ENCODE measurements around the gene RET.

Gene RET

GRCh38 chr10:43120116-43120928 is 43.5 kb downstream of the RET start:
- H3K4me3 ChIP-seq (IDR thresholded peaks at IDR 0.05; ENCODE audit: insufficient read depth, low read depth, low read length) = no peak overlapping the region
- no peaks in the 10 kb centered on the region for H4K20me1 ChIP-seq (ENCODE audit: insufficient read depth)
- no peak overlapping the region for H3K4me2 ChIP-seq
- no peak overlapping the region for H2AFZ ChIP-seq (ENCODE audit: low read depth)
- no peak overlapping the region for H3K27ac ChIP-seq
- H3K36me3 ChIP-seq (ENCODE audit: insufficient read depth) = no peaks in the 10 kb centered on the region
- H3K79me2 ChIP-seq (ENCODE audit: insufficient read depth, low read depth) = no peaks in the 10 kb centered on the region
- no peaks in the 10 kb centered on the region for H3K4me1 ChIP-seq (ENCODE audit: low read depth, poor library complexity, severe bottlenecking)
- no peak overlapping the region for H3K9ac ChIP-seq
- no peak for TF ChIP-seq CTCF (conservative IDR thresholded peaks at IDR 0.05; ENCODE audit: low read depth, low read length)
- H3K27me3 ChIP-seq (ENCODE audit: insufficient read depth, low read depth) = no peaks in the 10 kb centered on the region

- TF ChIP-seq CTCF (conservative IDR thresholded peaks at IDR 0.05; ENCODE audit: low read depth, low read length) = no peak
- no peak overlapping the region for H3K4me2 ChIP-seq
- no peak overlapping the region for H3K27ac ChIP-seq
- H3K9ac ChIP-seq = no peak overlapping the region
- no peak overlapping the region for H3K4me3 ChIP-seq (IDR thresholded peaks at IDR 0.05; ENCODE audit: insufficient read depth, low read depth, low read length)
- H2AFZ ChIP-seq (ENCODE audit: low read depth) = no peak overlapping the region
- H4K20me1 ChIP-seq (ENCODE audit: insufficient read depth) = no peaks in the 10 kb centered on the region
- H3K79me2 ChIP-seq (ENCODE audit: insufficient read depth, low read depth) = no peaks in the 10 kb centered on the region
- no peaks in the 10 kb centered on the region for H3K36me3 ChIP-seq (ENCODE audit: insufficient read depth)
- no peaks in the 10 kb centered on the region for H3K27me3 ChIP-seq (ENCODE audit: insufficient read depth, low read depth)
- H3K4me1 ChIP-seq (ENCODE audit: low read depth, poor library complexity, severe bottlenecking) = no peaks in the 10 kb centered on the region
Observed at GRCh38 chr10:43120929-43121314, 44.1 kb downstream of the RET start.

GRCh38 chr10:43121444-43121843 is 44.6 kb downstream of the RET start:
- H3K4me1 ChIP-seq (ENCODE audit: low read depth, poor library complexity, severe bottlenecking) = no peaks in the 10 kb centered on the region
- no peaks in the 10 kb centered on the region for H4K20me1 ChIP-seq (ENCODE audit: insufficient read depth)
- no peak for TF ChIP-seq CTCF (conservative IDR thresholded peaks at IDR 0.05; ENCODE audit: low read depth, low read length)
- H3K4me2 ChIP-seq = no peak overlapping the region
- H3K27me3 ChIP-seq (ENCODE audit: insufficient read depth, low read depth) = no peaks in the 10 kb centered on the region
- no peaks in the 10 kb centered on the region for H3K36me3 ChIP-seq (ENCODE audit: insufficient read depth)
- no peak overlapping the region for H3K27ac ChIP-seq
- no peak overlapping the region for H2AFZ ChIP-seq (ENCODE audit: low read depth)
- no peak overlapping the region for H3K4me3 ChIP-seq (IDR thresholded peaks at IDR 0.05; ENCODE audit: insufficient read depth, low read depth, low read length)
- H3K9ac ChIP-seq = no peak overlapping the region
- H3K79me2 ChIP-seq (ENCODE audit: insufficient read depth, low read depth) = no peaks in the 10 kb centered on the region

GRCh38 chr10:43122096-43122495 is 45.2 kb downstream of the RET start:
- H3K9ac ChIP-seq = no peak overlapping the region
- H3K27ac ChIP-seq = no peak overlapping the region
- no peak overlapping the region for H2AFZ ChIP-seq (ENCODE audit: low read depth)
- H3K27me3 ChIP-seq (ENCODE audit: insufficient read depth, low read depth) = no peaks in the 10 kb centered on the region
- H3K36me3 ChIP-seq (ENCODE audit: insufficient read depth) = no peaks in the 10 kb centered on the region
- H3K4me1 ChIP-seq (ENCODE audit: low read depth, poor library complexity, severe bottlenecking) = no peaks in the 10 kb centered on the region
- H3K4me2 ChIP-seq = no peak overlapping the region
- H4K20me1 ChIP-seq (ENCODE audit: insufficient read depth) = no peaks in the 10 kb centered on the region
- no peak overlapping the region for H3K4me3 ChIP-seq (IDR thresholded peaks at IDR 0.05; ENCODE audit: insufficient read depth, low read depth, low read length)
- no peaks in the 10 kb centered on the region for H3K79me2 ChIP-seq (ENCODE audit: insufficient read depth, low read depth)
- no peak for TF ChIP-seq CTCF (conservative IDR thresholded peaks at IDR 0.05; ENCODE audit: low read depth, low read length)

Data from KMS-11 (cell line).